SJSA1 (cell line): Measurements from ENCODE around the gene AGPAT4. TPM values are rescaled to one million over a fixed set of nuclear protein-coding genes. Genes with fewer than 3 reads are reported as not detected.
A peak's percentile ranks its signal among the peaks of the same experiment; 100 is the strongest.

ENCODE experiments used
- DNase-seq, 2 experiments: peaks; one replicate each; pipeline ENCODE4 v3.0.0-alpha.2; 2015 to 2020; ENCODE audit warnings: low spot score in 2 of 2, low read depth in 1 of 2
- H3K27ac ChIP-seq: fragments of 250-450 bp; sonication (Bioruptor Pico); 2 replicates; pipeline ENCODE4 v1.5.1; 2020; ENCODE audit warnings: mild to moderate bottlenecking, moderate library complexity
- H3K27me3 ChIP-seq: fragments of 250-450 bp; sonication (Bioruptor Pico); replicated peaks from 2 replicates; pipeline ENCODE4 v1.5.1; 2020; ENCODE audit warnings: mild to moderate bottlenecking, moderate library complexity
- H3K36me3 ChIP-seq: fragments of 250-450 bp; sonication (Bioruptor Pico); 2 replicates; pipeline ENCODE4 v1.5.1; 2020; ENCODE audit warnings: mild to moderate bottlenecking
- H3K4me1 ChIP-seq: fragments of 250-450 bp; sonication (Bioruptor Pico); replicated peaks from 2 replicates; pipeline ENCODE4 v1.6.1; 2021; ENCODE audit warnings: mild to moderate bottlenecking
- H3K4me3 ChIP-seq: fragments of 250-450 bp; sonication (Bioruptor Pico); 2 replicates; pipeline ENCODE4 v1.5.1; 2020; ENCODE audit warnings: mild to moderate bottlenecking
- H3K9me3 ChIP-seq: fragments of 250-450 bp; sonication (Bioruptor Pico); replicated peaks from 2 replicates; pipeline ENCODE4 v1.5.1; 2020; ENCODE audit warnings: mild to moderate bottlenecking
- total RNA-seq: library from RNA; depleted of rRNA; stranded (reverse); fragments of >200 nt; shearing (Covaris generic); gene quantifications from 2 replicates; pipeline ENCODE4 v1.2.3, GENCODE V29; 2014

Gene AGPAT4
- total RNA-seq, 1 experiment from 2014 or later = 6.2 TPM

GRCh38 chr6:161237176-161237575, 36.7 kb downstream of the AGPAT4 start:
- Histone ChIP-seq H3K4me3 (no peak overlapping the region), H3K9me3 (no peaks in the 10 kb centered on the region), H3K27ac (no peak overlapping the region), H3K27me3 (no peaks in the 10 kb centered on the region), H3K4me1 (peaks cover 11% of the 10 kb centered on the region), H3K36me3 (peaks cover 4% of the 10 kb centered on the region; the same call in 1 of the 2 replicates)
- no peak for DNase-seq

- Histone ChIP-seq H3K36me3 (peaks cover 13% of the 10 kb centered on the region), H3K27me3 (no peaks in the 10 kb centered on the region), H3K27ac (no peak overlapping the region), H3K4me3 (no peak overlapping the region), H3K4me1 (peaks cover 11% of the 10 kb centered on the region), H3K9me3 (no peaks in the 10 kb centered on the region)
- DNase-seq = no peak
Observed at GRCh38 chr6:161235776-161236633, 37.9 kb downstream of the AGPAT4 start.

- H3K27me3 ChIP-seq = no peaks in the 10 kb centered on the region
- no peaks in the 10 kb centered on the region for H3K9me3 ChIP-seq
Observed at GRCh38 chr6:161233986-161234661, 39.7 kb downstream of the AGPAT4 start.

GRCh38 chr6:161232467-161232866, 41.4 kb downstream of the AGPAT4 start:
- Histone ChIP-seq H3K27ac (no peak overlapping the region), H3K36me3 (peaks cover 14% of the 10 kb centered on the region), H3K4me1 (peaks cover 24% of the 10 kb centered on the region), H3K9me3 (no peaks in the 10 kb centered on the region), H3K27me3 (no peaks in the 10 kb centered on the region), H3K4me3 (no peak overlapping the region)
- no peak for DNase-seq

More at GRCh38 chr6:161233986-161234661, 39.7 kb downstream of the AGPAT4 start:
- Histone ChIP-seq H3K4me3 (no peak overlapping the region), H3K36me3 (peaks cover 18% of the 10 kb centered on the region), H3K27ac (no peak overlapping the region), H3K4me1 (peaks cover 18% of the 10 kb centered on the region)
- peak; percentile 48 to 77 for DNase-seq

- Histone ChIP-seq H3K4me1 (peaks cover 24% of the 10 kb centered on the region), H3K27ac (no peak overlapping the region), H3K36me3 (peaks cover 14% of the 10 kb centered on the region), H3K27me3 (no peaks in the 10 kb centered on the region), H3K4me3 (no peak overlapping the region), H3K9me3 (no peaks in the 10 kb centered on the region)
- DNase-seq = no peak
Observed at GRCh38 chr6:161232010-161232409, 41.9 kb downstream of the AGPAT4 start.

GRCh38 chr6:161230339-161230738, 43.5 kb downstream of the AGPAT4 start:
- Histone ChIP-seq H3K36me3 (peaks cover 14% of the 10 kb centered on the region; the same call in 1 of the 2 replicates), H3K27me3 (no peaks in the 10 kb centered on the region), H3K9me3 (no peaks in the 10 kb centered on the region), H3K4me1 (peaks cover 24% of the 10 kb centered on the region), H3K27ac (no peak overlapping the region), H3K4me3 (no peak overlapping the region)
- DNase-seq = no peak

- no peaks in the 10 kb centered on the region for H3K9me3 ChIP-seq
- H3K27me3 ChIP-seq = no peaks in the 10 kb centered on the region
- H3K4me3 ChIP-seq = 0 out of 2 replicates have a peak overlapping the region, but pooled peaks have one; percentile 2
- DNase-seq = peak in 1 of 2 experiments; percentile 71
- H3K27ac ChIP-seq = peak overlapping the region; percentile 59
- peaks cover 17% of the 10 kb centered on the region for H3K4me1 ChIP-seq
- H3K36me3 ChIP-seq = peaks cover 14% of the 10 kb centered on the region; the same call in 1 of the 2 replicates
Observed at GRCh38 chr6:161228921-161229591, 44.8 kb downstream of the AGPAT4 start.

GRCh38 chr6:161228096-161228495, 45.8 kb downstream of the AGPAT4 start:
- no peaks in the 10 kb centered on the region for H3K27me3 ChIP-seq
- H3K27ac ChIP-seq = no peak overlapping the region
- no peaks in the 10 kb centered on the region for H3K9me3 ChIP-seq
- H3K4me1 ChIP-seq = peaks cover 15% of the 10 kb centered on the region
- H3K4me3 ChIP-seq = no peak overlapping the region
- DNase-seq = no peak
- H3K36me3 ChIP-seq = peaks cover 14% of the 10 kb centered on the region; the same call in 1 of the 2 replicates

GRCh38 chr6:161227004-161227960, 46.6 kb downstream of the AGPAT4 start:
- no peak overlapping the region for H3K27ac ChIP-seq
- H3K4me1 ChIP-seq = peaks cover 13% of the 10 kb centered on the region
- peaks cover 14% of the 10 kb centered on the region; the same call in 1 of the 2 replicates for H3K36me3 ChIP-seq
- no peak overlapping the region for H3K4me3 ChIP-seq
- H3K27me3 ChIP-seq = no peaks in the 10 kb centered on the region
- DNase-seq = no peak
- H3K9me3 ChIP-seq = no peaks in the 10 kb centered on the region

GRCh38 chr6:161226009-161226964, 47.6 kb downstream of the AGPAT4 start:
- Histone ChIP-seq H3K4me3 (no peak overlapping the region), H3K27me3 (no peaks in the 10 kb centered on the region), H3K9me3 (no peaks in the 10 kb centered on the region), H3K4me1 (peaks cover 12% of the 10 kb centered on the region), H3K27ac (no peak overlapping the region), H3K36me3 (peaks cover 8% of the 10 kb centered on the region; the same call in 1 of the 2 replicates)
- no peak for DNase-seq

GRCh38 chr6:161225681-161226008, 48.2 kb downstream of the AGPAT4 start:
- Histone ChIP-seq H3K4me1 (peaks cover 12% of the 10 kb centered on the region), H3K36me3 (peaks cover 3% of the 10 kb centered on the region; the same call in 1 of the 2 replicates), H3K9me3 (no peaks in the 10 kb centered on the region), H3K4me3 (no peak overlapping the region), H3K27ac (no peak overlapping the region), H3K27me3 (no peaks in the 10 kb centered on the region)
- no peak for DNase-seq
